NCI-H2196 (cell line): ENCODE results near the gene STOX2.

Source experiments
- DNase-seq: peaks from one replicate; lab custom pipeline; 2025; ENCODE audit not compliant: unreplicated experiment; lab: John Stamatoyannopoulos, UW

The STOX2 gene

GRCh38 chr4:183905081-183905592 lies at the start of gene STOX2:
STOX2 (plus strand) TSS chr4:183905307; CDS start chr4:183906791, 1,484 bp downstream.
- no peak for DNase-seq

GRCh38 chr4:183855323-183856190 lies 49.5 kb upstream of the STOX2 start:
- DNase-seq, result no peak

- no peak for DNase-seq
These were observed 48.1 kb upstream of the STOX2 start for GRCh38 chr4:183857040-183857439.

DNA sequence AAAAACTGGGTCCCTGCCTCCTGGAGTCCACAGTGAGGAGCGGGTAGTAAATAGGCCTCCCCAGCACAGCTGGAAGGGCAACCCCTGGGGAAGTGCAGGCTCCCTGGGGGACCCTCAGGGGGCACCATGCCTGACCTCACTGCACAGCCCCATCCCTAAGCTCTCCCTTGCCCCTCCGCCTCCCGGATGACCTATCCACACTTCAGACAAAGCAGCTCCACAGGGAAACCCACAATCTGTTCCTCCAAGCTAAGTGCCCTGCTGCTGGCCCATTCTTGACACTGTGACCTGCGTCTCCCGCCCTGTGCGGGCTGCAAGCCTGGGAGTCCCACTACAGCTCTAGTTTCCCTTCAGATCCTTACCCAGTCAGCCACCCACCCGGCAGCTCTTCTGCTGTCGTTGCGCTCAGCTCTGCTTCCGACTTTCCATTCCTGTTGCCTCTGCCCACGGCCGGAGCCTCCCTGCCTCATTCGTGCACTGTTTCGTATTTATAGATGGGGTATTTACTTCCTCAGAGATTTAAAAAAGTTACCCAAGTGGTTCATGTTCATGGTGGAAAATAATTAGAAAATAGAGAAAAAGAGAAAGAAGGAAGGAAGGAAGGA lies 47.0 kb upstream of the STOX2 start:
- DNase-seq, result no peak

DNA sequence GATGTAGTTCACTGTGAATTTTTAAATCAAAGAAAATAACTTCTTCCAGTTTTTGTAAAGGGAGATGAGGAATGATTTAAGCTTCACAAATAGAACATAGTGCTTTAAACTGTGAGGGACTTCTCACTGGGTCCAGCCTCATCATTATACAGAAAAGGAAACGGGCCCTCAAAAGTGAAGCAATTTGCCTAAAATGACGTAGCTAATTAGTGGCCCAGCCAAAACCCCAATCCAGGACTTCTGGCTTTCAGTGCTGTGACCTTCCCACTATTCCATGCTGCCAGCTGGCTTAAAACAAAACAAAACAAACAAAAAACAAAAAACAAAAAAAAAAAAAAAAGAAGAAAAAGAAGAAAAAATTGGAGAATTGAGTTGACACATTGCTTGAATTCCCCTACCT lies 45.0 kb upstream of the STOX2 start:
- no peak for DNase-seq

DNA sequence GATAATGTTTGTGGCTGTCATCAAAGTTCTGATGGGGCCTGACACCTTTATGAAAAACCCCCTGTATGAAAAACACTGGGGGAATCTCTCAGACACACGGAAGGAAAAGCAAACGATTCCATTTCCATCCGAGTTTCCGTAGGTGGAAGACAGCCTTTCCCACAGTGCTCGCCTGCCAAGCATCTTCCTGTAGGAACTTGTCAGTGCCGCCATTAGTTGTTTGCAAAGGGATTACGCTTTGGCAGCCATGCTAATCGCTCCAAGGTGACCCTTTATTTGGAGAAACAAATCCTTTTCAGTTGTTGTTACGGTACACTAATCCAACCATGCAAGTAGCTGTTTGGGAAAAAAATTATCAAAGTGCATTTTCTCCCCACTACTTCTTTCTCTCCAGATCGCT lies 44.4 kb upstream of the STOX2 start:
- peak; percentile 1 for DNase-seq

- DNase-seq, result no peak
These were observed 43.7 kb upstream of the STOX2 start for GRCh38 chr4:183861426-183861825.

GRCh38 chr4:183863155-183863825 lies 41.8 kb upstream of the STOX2 start:
- no peak for DNase-seq

- DNase-seq, result no peak
These were observed 37.9 kb upstream of the STOX2 start for GRCh38 chr4:183867247-183867646.

DNA sequence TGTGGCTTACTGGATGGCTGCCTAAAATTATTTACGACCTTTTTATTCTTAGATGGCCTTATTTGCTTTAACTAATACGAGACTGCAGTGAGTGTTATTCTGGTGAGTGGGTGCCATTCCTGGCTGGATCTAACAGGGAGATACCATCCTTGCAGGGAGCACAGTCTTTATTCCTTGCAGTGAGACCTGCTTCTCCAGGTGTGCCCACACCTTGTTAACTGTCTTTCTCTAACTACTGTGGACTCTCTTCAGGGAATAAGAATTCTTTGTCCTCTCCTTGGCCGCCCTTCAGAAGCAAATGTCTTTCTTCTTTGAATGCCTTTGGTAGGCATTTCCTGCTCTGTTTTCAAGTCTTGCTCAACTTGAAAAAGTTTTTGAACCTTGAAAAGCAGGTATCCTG lies 34.1 kb upstream of the STOX2 start:
- no peak for DNase-seq

DNA sequence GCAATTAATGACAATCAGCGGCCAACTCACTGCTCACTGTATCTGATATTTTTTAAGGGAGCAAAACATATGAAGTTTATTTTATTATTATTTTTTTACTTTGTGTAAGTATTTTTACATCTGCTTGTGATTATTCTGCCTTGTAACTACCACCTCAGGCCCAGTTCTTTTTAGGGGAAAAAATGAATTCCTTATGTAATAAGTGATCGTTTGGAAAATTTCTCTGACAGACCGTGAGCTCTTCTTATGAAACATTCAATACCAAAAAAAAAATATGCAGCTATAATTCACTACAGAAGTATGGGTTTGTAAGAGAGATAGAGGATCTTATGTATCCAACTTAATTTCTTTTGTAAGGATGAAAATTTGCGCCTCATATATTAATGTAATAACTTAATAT lies 33.5 kb upstream of the STOX2 start:
- DNase-seq, result no peak

GRCh38 chr4:183872531-183872930 lies 32.6 kb upstream of the STOX2 start:
- DNase-seq, result no peak

- DNase-seq, result no peak
These were observed 31.5 kb upstream of the STOX2 start for GRCh38 chr4:183873409-183874185.

DNA sequence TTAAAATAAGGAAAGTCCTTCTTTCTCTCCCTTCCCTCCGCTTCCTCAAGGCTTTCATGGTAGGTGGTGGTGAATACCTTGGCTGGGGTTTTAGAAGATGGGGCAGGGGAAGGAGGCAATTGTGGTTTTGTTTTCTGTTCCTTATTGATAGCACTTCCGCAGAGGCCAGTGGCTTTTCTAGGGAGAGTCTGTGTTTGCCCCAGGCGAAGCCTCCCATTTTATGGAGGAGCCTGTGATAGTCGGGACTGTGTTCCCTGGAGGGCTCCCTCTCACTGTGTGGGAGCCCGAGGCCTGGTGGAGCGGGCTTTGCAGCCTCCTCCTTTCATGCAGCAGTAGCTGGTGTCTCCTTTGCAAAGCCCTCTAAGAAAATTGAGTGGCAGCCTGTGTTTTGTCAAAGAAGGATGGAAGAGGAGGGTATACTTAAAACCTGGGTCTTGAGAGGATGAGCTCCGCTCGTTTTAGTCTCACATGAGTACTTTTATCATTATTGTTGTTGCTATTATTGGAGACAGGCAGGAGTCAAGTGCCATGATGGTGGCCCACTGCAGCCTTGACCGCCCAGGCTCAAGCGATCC lies 29.8 kb upstream of the STOX2 start:
- no peak for DNase-seq

DNA sequence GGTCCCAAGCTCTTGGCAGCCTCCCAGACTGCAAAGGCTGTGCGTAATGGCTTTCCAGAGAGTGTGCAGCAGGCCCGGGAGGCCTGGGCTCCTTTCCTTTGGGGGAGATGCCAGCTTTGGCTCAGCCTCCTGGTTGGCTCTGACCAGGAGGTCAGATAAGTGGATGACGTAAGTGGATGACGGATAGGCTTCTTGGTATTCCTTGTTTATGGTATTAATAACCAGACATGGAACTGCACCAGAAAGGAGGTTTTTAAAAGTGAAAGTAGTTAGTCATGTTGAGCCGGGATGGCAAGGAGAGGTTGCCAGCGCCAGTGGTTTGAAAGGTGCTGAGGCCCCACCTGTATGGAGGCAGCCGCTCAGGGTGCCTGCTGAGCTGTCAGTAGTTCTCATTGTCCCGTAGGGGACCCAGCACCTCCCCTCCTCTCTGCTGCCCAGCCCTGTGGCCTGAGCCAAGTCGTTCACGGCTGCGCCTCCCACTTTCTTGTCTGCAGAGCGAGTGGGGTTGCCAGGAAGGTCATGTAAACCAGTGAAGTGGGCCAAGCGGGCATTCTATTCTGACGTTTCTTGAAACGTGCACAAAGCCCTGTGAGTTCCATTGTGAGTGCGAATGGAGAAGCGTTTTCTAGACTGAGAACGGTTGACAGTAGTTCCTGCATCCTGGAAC lies 28.7 kb upstream of the STOX2 start:
- peak; percentile 45 for DNase-seq

GRCh38 chr4:183878251-183878970 lies 26.7 kb upstream of the STOX2 start:
- DNase-seq, result no peak

GRCh38 chr4:183885205-183885720 lies 19.8 kb upstream of the STOX2 start:
- DNase-seq, result no peak

GRCh38 chr4:183887351-183887750 lies 17.8 kb upstream of the STOX2 start:
- DNase-seq, result no peak

GRCh38 chr4:183888564-183888963 lies 16.5 kb upstream of the STOX2 start:
- no peak for DNase-seq
